HL-60/S4 treated with phorbol 12-myristate 13-acetate at 8.2 ng/mL for 4 days and 3 days (cell line): ENCODE measurements around the gene FTO.
"Not testable (repeated sequence)": the region's sequence is repeated elsewhere in the genome, so short reads cannot be mapped to it uniquely, and the experiment has no call there.

Source experiments
- in situ Hi-C: fragments of 300-500 bp; cut with MboI; formaldehyde crosslinking; loops from 2 replicates; pipeline ENCODE4 v1.15.0; 2022; ENCODE audit warnings: low sequenced_read_pairs

The FTO gene

GRCh38 chr16:53703590-53704444, at the start of gene FTO, which contains the start of gene RPGRIP1L:
Gene FTO, plus strand, starts transcription at chr16:53704156.
Gene RPGRIP1L, minus strand, starts transcription at chr16:53703859. Its CDS starts 3,136 bp downstream, at chr16:53700723.
- in situ Hi-C loops: no loop called here

GRCh38 chr16:53654946-53655345, 49.0 kb upstream of the FTO start:
- in situ Hi-C loops: no loop called here

GRCh38 chr16:53662072-53662471, 41.9 kb upstream of the FTO start:
- in situ Hi-C loops: no loop called here

GRCh38 chr16:53664724-53665345, 39.1 kb upstream of the FTO start:
- in situ Hi-C loops: no loop called here

GRCh38 chr16:53666786-53667415, 37.1 kb upstream of the FTO start:
- in situ Hi-C loops: no loop called here

- in situ Hi-C loops: no loop called here
Observed at GRCh38 chr16:53668869-53669268, 35.1 kb upstream of the FTO start.

GRCh38 chr16:53672461-53672860, 31.5 kb upstream of the FTO start:
- in situ Hi-C loops: no loop called here

- in situ Hi-C loops: no loop called here
Observed at GRCh38 chr16:53673189-53673588, 30.8 kb upstream of the FTO start.

- in situ Hi-C loops: no loop called here
Observed at GRCh38 chr16:53678155-53678554, 25.8 kb upstream of the FTO start.

- in situ Hi-C loops: no loop called here
Observed at GRCh38 chr16:53678756-53679343, 25.1 kb upstream of the FTO start.

GRCh38 chr16:53680756-53681155, 23.2 kb upstream of the FTO start:
- in situ Hi-C loops: no loop called here

GRCh38 chr16:53681354-53681753, 22.6 kb upstream of the FTO start:
- in situ Hi-C loops: no loop called here

GRCh38 chr16:53685334-53685733, 18.6 kb upstream of the FTO start:
- in situ Hi-C loops: not testable (repeated sequence)

- in situ Hi-C loops: no loop called here
Observed at GRCh38 chr16:53686710-53687109, 17.2 kb upstream of the FTO start.

GRCh38 chr16:53689636-53690035, 14.3 kb upstream of the FTO start:
- in situ Hi-C loops: no loop called here

GRCh38 chr16:53690771-53691170, 13.2 kb upstream of the FTO start:
- in situ Hi-C loops: no loop called here

GRCh38 chr16:53692146-53692545, 11.8 kb upstream of the FTO start:
- in situ Hi-C loops: no loop called here

- in situ Hi-C loops: no loop called here
Observed at GRCh38 chr16:53693320-53693719, 10.6 kb upstream of the FTO start.

- in situ Hi-C loops: no loop called here
Observed at GRCh38 chr16:53695070-53695469, 8.9 kb upstream of the FTO start.

- in situ Hi-C loops: not testable (repeated sequence)
Observed at GRCh38 chr16:53698271-53698670, 5.7 kb upstream of the FTO start.

- in situ Hi-C loops: no loop called here
Observed at GRCh38 chr16:53704445-53704813, 473 bp downstream of the FTO start.
